NCI-H2196 treated with DMSO at 0.1 percent for 48 hours (cell line): ENCODE data around the gene BSPRY.
A peak's percentile ranks its signal among the peaks of the same experiment; 100 is the strongest.
"Not testable (repeated sequence)": the region's sequence is repeated elsewhere in the genome, so short reads cannot be mapped to it uniquely, and the experiment has no call there.

Experiments
- DNase-seq: peaks from one replicate; lab custom pipeline; 2025; ENCODE audit not compliant: unreplicated experiment; lab: John Stamatoyannopoulos, UW

BSPRY gene

GRCh38 chr9:113393281-113393680 is 43.9 kb downstream of the BSPRY start:
- DNase-seq = no peak

GRCh38 chr9:113395000-113395861 is 45.9 kb downstream of the BSPRY start:
- DNase-seq = no peak

GRCh38 chr9:113397203-113397631 is 47.9 kb downstream of the BSPRY start:
- no peak for DNase-seq

DNA sequence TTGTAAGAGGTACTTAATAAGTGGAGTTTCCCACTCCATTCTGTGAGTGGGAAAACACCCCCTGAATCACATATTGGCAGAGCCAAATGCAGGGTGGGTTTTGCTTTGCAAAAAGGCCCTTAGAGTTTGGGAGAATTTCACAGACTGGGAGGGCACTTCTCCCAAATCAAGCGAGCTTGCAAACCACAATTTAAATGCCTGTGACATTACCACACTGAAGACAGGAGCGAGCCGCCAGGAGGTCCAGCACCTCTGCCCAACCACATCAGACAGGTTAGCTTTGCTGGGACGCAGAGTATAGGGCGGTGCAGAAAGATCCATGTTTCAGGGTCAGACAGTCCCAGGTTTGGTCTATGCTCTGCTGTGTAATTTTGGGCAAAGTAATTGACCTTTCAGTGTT is 49.5 kb downstream of the BSPRY start:
- DNase-seq = no peak

DNA sequence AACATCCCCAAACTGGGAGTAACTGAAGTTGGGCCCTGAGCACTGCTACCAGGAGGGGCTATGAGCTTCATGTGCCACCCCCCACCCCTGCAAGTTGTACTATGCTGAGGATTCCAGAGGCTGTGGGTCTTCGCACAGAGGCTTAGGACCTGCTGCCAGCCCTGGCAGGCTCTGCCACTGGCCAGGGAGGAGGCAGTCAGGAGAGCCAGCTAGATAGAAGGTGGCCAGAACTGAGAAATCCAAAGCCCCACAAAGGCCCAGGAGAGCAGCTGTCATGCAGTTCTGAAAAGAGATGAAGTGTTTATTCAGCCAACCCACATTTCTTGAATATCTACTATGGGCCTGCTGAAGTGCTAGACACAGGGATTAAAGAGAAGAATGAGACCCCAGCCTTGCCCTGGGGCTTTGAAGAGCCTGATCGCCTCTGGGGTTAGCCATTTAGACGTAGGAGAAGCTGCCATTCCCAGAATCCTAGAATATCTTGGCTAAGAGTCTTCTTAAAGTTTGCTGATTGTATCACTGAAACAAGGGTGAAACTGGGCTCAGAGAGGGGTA is 50.4 kb downstream of the BSPRY start:
- no peak for DNase-seq

DNA sequence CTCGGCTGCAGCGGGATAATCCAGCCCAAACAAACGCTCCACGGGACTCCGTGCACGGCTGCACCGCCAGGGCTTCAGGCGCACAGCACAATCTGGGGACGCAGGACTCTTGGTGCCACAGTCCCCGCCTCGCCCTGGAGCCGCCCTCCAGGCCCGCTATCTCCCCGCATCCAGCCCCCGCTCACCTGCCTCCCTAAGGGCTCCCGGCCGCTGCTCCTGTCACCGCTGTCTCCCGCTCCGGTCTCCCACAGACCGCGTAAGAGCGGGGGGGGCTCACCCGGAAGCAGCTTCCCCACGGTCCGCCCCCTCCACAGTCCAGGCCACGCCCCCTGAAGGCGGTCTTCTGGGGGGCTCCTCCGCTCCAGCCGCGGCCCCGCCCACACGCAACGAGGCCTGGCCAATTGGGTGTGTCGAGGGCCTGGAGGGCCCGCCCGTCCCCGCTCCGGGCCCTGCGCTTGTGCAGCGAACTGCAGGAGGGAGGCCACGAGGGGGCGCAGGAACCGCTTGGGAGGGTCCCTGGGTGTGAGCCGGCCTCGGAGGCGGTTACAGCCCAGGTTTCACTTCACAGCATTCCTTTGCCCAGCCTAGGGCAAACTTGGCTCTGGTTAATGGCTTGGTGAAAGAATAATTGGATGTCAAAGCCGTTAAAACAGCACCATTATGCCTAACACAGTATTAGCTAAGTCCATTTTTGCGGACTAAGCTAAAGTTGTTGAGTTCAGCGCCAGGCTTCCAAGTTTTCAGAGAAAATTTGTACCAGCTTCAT is 51.9 kb downstream of the BSPRY start, which contains the start of gene ALAD:
ALAD (minus strand) TSS at position 258 of the 766 bp plus-strand sequence. CDS start 7,725 bp downstream, outside the sequence.
- DNase-seq = peak; percentile 98

- DNase-seq = no peak
Measured at GRCh38 chr9:113403646-113404045, 54.3 kb downstream of the BSPRY start.

GRCh38 chr9:113406353-113406752 is 57.0 kb downstream of the BSPRY start:
- DNase-seq = not testable (repeated sequence)

GRCh38 chr9:113406873-113407511 is 57.7 kb downstream of the BSPRY start:
- DNase-seq = peak; percentile 71

DNA sequence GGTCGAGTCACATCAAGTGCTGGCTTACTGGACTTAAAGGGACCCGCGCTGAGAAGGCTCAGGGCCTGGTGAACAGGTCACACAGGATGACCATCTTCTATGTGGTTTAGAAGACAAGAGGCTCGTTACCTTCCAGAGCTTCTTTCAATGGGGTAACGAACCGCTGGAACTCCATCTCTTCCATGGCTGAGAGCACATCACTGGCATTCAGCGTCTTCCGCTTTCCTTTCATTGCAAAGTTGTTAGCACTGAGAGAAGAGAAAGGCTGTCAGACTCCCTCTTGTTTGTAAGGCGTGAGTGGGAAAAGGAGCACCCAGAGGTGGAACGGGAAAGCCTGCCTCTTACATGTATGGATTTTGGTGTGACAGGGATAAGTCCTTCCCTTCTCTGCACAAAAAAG is 60.1 kb downstream of the BSPRY start:
- no peak for DNase-seq

DNA sequence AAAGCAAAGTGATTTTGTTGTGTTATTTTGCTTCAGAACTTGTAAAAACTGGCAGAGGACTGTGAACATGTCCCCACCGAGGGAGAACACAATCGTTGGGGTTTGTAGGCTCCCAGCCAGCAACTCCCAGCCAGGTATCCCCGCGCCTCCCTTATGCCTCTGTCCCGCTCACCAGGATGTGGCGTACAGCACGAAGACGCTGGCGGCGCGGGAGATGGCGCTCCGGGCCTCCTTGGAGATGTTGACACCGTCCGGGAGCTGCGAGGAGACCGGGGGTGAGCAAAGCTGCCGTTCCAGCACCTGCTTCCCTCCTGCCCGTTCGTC is 60.5 kb downstream of the BSPRY start:
- DNase-seq = no peak

DNA sequence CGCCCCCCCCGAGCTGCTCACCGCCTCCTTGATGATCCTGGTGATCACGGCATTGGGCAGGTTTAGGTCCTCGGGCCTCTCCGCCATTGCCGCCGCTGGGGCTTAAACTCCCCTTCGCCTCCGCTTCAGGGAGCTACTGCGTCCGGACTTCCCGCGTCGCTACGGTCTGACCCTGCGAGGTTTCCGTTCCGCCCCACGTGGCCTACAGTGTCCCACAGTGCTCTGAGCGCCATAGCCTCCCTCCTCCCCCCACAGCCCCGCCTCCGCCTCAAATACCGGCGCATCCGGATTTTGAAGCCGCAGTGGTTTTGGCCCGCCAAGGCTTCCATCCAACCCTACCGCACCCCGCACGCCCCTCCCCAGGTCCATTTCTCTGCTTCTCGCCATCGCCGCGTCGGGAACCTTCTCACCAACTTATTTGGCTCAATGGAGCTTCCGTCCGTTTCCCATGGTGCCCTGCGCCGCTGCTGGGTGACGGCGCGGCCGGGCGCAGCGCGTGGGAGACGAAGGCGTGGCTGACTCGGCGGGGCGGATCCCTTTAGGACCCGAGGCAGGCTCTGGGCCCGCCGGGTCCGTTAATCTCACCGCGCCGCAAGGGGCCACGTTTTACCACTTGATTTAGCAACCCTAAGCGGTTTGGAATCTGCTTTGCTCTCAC is 61.0 kb downstream of the BSPRY start, which contains the start of the genes C9orf43 and POLE3:
C9orf43 (plus strand) TSS at position 541 of the 658 bp plus-strand sequence. CDS start 2,747 bp downstream, outside the sequence.
POLE3 (minus strand) TSS at position 469 of the 658 bp plus-strand sequence; CDS start at position 87, 382 bp downstream.
- DNase-seq = peak; percentile 94

DNA sequence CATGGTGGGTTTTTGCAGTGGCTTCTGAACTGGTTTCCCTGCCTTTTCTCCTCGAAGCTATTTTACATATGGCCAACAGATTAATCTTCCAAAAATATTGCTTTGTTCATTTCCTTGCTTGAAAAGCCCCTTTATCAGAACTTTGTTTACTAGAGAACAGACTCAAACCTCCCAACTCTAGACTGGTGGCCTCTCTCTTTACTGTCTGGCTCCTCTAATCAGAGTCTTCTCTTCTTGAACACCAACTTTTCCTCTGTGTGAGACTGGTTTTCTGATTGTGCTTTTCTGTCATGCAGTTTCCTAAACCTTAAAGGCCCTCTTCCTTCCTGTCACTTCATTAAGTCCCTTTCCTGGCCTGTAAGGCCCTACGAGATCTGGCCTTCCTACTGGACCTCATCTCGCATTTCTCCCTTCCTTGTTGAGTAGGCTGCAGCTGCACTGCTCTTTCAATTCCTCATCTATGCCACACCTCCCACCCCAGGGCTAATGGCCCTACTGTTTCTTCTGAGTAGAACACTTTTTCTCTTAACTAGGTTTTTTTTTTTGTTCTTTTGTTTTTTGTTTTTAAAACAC is 66.9 kb downstream of the BSPRY start:
- DNase-seq = no peak

- no peak for DNase-seq
Measured at GRCh38 chr9:113417370-113417769, 68.0 kb downstream of the BSPRY start.
